ENCODE data around the gene ACOT8. TPM values are rescaled to one million over a fixed set of nuclear protein-coding genes. Genes with fewer than 3 reads are reported as not detected.

The ACOT8 gene
- total RNA-seq, 4 donors from 2014 or later = 84.6 to 108 (median 99.7) TPM

DNA sequence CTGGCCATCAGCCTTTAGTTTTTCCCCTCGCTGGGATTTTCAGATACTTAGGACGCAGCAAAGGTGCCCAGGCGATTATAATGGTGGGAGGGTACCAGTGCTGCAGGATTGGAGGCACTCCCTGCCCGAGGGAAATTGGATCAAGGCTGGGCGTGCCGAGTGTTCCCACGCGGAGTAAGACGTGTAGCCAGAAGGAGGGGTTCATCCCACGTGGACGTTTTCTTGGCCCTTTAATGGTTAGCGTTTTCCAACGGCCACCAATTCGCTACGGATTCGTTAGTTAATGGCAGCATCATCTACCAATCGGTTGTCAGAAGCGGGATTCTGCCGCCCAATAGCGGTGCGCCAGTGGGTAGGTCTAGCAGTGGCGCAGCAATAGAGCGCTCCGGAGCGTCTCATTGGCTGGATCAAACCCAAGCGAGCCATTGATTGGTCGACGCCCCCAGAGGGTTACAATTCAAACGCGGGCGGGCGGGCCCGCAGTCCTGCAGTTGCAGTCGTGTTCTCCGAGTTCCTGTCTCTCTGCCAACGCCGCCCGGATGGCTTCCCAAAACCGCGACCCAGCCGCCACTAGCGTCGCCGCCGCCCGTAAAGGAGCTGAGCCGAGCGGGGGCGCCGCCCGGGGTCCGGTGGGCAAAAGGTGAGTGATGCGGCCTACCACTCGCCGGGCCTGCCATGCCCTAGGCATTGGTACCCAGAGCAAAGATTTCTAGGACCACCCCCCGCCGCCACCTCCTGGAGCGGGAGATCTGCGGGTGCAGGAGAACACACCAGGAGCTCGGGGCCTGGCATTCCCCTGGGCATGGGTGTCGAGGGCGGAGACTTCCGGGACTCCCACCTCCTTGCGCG lies 44.8 kb downstream of the ACOT8 start, which contains the start of gene UBE2C:
UBE2C (plus strand) TSS at position 488 of the 849 bp plus-strand sequence; CDS start at position 540, 52 bp downstream.
- WGBS, 2 donors (ENCODE audit: low coverage in 1 of 2) = 2 to 20% methylated on average over 1 to 63 of the region's 65 CpGs
- Histone ChIP-seq H3K36me3 (peaks cover 0 to 34% (median 12%) of the 10 kb centered on the region in 4 donors), H3K9me3 (no peaks in the 10 kb centered on the region), H3K4me3 (peak within 1 kb of the TSS; percentile 28 to 84 (median 55)), H3K27me3 (no peaks in the 10 kb centered on the region), H3K27ac (peak within 1 kb of the TSS; percentile 71 to 77 (median 74)), H3K4me1 (peaks cover 6 to 22% (median 15%) of the 10 kb centered on the region in 4 donors)
- in situ Hi-C loops (cut with MboI; ENCODE audit: low pct_ligation_motif_present in 1 of 4, low pct_unique_long_range_greater_than_20kb in 1 of 4, low sequenced_read_pairs in 3 of 4) (loop anchor here in 1 of 4 donors (25.0 kb wide), 1 partner anchor 150 kb away; the partner anchor contains the start of gene ZNF335), intact Hi-C loops (cut with DNase I; ENCODE audit: low total_unique reads) (no loop called here)
- TF ChIP-seq, protein P1, sequence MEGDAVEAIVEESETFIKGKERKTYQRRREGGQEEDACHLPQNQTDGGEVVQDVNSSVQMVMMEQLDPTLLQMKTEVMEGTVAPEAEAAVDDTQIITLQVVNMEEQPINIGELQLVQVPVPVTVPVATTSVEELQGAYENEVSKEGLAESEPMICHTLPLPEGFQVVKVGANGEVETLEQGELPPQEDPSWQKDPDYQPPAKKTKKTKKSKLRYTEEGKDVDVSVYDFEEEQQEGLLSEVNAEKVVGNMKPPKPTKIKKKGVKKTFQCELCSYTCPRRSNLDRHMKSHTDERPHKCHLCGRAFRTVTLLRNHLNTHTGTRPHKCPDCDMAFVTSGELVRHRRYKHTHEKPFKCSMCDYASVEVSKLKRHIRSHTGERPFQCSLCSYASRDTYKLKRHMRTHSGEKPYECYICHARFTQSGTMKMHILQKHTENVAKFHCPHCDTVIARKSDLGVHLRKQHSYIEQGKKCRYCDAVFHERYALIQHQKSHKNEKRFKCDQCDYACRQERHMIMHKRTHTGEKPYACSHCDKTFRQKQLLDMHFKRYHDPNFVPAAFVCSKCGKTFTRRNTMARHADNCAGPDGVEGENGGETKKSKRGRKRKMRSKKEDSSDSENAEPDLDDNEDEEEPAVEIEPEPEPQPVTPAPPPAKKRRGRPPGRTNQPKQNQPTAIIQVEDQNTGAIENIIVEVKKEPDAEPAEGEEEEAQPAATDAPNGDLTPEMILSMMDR (IDR thresholded peaks at IDR 0.05) = no peak
- TF ChIP-seq POLR2AphosphoS5 (IDR thresholded peaks at IDR 0.05) = peak in 2 of 3 donors; percentile 50 to 72
- TF ChIP-seq POLR2A (IDR thresholded peaks at IDR 0.05) = peak; percentile 35
- no peak for TF ChIP-seq EP300 (IDR thresholded peaks at IDR 0.05; ENCODE audit: low read depth)
- DNase-seq = peak; percentile 97

DNA sequence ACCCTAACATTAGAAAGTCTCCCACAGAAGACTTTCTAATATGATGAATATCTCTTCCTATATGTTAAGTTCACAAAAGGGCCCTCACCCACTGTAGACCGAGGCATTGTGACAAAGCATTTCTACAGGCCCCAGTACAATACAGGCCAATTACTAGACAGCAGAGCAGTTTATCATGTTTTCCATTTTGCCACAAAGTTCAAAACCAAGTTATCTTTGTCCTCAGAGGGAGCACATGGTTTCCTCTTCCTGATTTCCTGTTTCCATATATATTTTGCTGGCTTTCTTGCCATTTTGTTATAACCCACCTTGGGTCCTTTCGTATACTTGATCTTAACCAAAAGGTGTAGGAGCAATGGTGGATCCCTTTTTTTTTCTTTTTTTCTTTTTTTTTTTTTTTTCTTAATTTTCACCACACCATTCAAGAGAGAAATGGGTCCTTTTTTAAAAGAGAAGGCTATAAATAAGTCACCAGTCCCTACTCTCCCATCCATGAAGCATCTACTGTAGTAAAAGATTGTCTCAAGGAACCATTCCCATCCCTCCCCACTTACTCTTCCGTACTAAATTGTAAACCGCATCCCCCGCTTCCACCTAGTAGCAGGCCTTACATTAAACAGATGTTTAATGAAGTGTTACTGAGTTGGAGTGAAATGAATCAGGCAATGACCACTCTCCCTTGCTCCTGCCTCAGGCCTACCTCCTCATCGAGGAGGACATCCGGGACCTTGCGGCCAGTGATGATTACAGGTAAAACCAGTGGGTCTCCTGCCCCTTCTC lies 46.8 kb downstream of the ACOT8 start:
- 90 to 95% methylated on average over 5 to 8 of the region's 8 CpGs for WGBS, 2 donors (ENCODE audit: low coverage in 1 of 2)
- Histone ChIP-seq H3K27me3 (no peaks in the 10 kb centered on the region), H3K9me3 (no peaks in the 10 kb centered on the region), H3K4me1 (peaks cover 6 to 22% (median 15%) of the 10 kb centered on the region in 4 donors), H3K36me3 (peaks cover 0 to 51% (median 22%) of the 10 kb centered on the region in 4 donors), H3K4me3 (no peak overlapping the region), H3K27ac (no peak overlapping the region)
- in situ Hi-C loops (cut with MboI; ENCODE audit: low pct_ligation_motif_present in 1 of 4, low pct_unique_long_range_greater_than_20kb in 1 of 4, low sequenced_read_pairs in 3 of 4) (loop anchor here in 1 of 4 donors (25.0 kb wide), 1 partner anchor 152 kb away; the partner anchor contains the start of gene ZNF335), intact Hi-C loops (cut with DNase I; ENCODE audit: low total_unique reads) (no loop called here)
- no peak for DNase-seq
- no peak for TF ChIP-seq POLR2AphosphoS5 (IDR thresholded peaks at IDR 0.05)
- TF ChIP-seq, protein P1 (IDR thresholded peaks at IDR 0.05) = no peak
- TF ChIP-seq EP300 (IDR thresholded peaks at IDR 0.05; ENCODE audit: low read depth) = no peak
- TF ChIP-seq POLR2A (IDR thresholded peaks at IDR 0.05) = no peak

DNA sequence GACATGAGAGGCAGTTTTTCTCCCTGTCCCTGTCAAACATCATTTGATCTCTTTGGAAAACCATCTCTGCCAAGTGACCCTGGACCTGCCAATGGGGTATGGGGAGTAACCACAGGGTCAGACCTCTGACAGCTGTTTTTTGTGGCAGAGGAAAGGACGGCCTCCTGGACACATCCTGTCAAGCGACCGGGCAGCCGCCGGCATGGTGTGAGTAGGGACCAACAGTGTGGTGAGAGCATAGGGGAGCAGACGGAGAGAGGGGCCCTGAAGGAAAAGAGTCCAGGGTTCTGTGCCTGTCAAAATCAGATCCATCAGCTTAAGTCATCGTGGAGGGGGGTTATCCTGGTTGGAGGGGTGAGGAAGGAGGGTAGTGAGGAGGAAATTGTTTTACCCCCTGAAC lies 55.3 kb downstream of the ACOT8 start:
- Histone ChIP-seq H3K4me1 (peaks cover 0 to 12% (median 4%) of the 10 kb centered on the region in 4 donors), H3K36me3 (peaks cover 0 to 65% (median 32%) of the 10 kb centered on the region in 4 donors), H3K27ac (no peak overlapping the region), H3K4me3 (no peak overlapping the region), H3K9me3 (no peaks in the 10 kb centered on the region), H3K27me3 (no peaks in the 10 kb centered on the region)
- DNase-seq = no peak
- TF ChIP-seq, protein P1 (IDR thresholded peaks at IDR 0.05) = no peak
- TF ChIP-seq POLR2A (IDR thresholded peaks at IDR 0.05) = no peak
- TF ChIP-seq POLR2AphosphoS5 (IDR thresholded peaks at IDR 0.05) = no peak
- TF ChIP-seq EP300 (IDR thresholded peaks at IDR 0.05; ENCODE audit: low read depth) = no peak
- in situ Hi-C loops (cut with MboI; ENCODE audit: low pct_ligation_motif_present in 1 of 4, low pct_unique_long_range_greater_than_20kb in 1 of 4, low sequenced_read_pairs in 3 of 4) = loop anchor here in 1 of 4 donors (25.0 kb wide), 1 partner anchor 160 kb away; the partner anchor contains the start of gene ZNF335
- 96 to 100% methylated on average over 1 to 7 of the region's 7 CpGs for WGBS, 2 donors (ENCODE audit: low coverage in 1 of 2)
- intact Hi-C loops (cut with DNase I; ENCODE audit: low total_unique reads) = loop anchor here (10.0 kb wide), 1 partner anchor 153 kb away; no protein-coding TSS in a partner anchor
